Loucy (cell line): Measurements from ENCODE around the gene SBF2.

Experiments
- CTCF ChIP-seq: fragments of 200-600 bp; sonication (generic); conservative IDR thresholded peaks from 2 replicates; pipeline ENCODE4 v1.5.1; 2014; ENCODE audit warnings: mild to moderate bottlenecking, antibody characterized with exemption, low read length
- EZH2phosphoT487 ChIP-seq: fragments of 200-600 bp; IDR thresholded peaks from 2 replicates; pipeline ENCODE4 v1.6.1; 2018; ENCODE audit warnings: antibody characterized with exemption, mild to moderate bottlenecking, moderate library complexity, borderline replicate concordance

GRCh38 chr11:10181811-10182210, 112.2 kb downstream of the SBF2 start:
- peak; percentile 62 for TF ChIP-seq CTCF
- no peak for TF ChIP-seq EZH2phosphoT487
